SJSA1 (cell line): ENCODE measurements around the gene FAM50A. TPM values are rescaled to one million over a fixed set of nuclear protein-coding genes. Genes with fewer than 3 reads are reported as not detected.

Experiments
- DNase-seq, 2 experiments: peaks; one replicate each; pipeline ENCODE4 v3.0.0-alpha.2; 2015 to 2020; ENCODE audit warnings: low spot score in 2 of 2, low read depth in 1 of 2
- H3K27ac ChIP-seq: fragments of 250-450 bp; sonication (Bioruptor Pico); 2 replicates; pipeline ENCODE4 v1.5.1; 2020; ENCODE audit warnings: mild to moderate bottlenecking, moderate library complexity
- H3K27me3 ChIP-seq: fragments of 250-450 bp; sonication (Bioruptor Pico); replicated peaks from 2 replicates; pipeline ENCODE4 v1.5.1; 2020; ENCODE audit warnings: mild to moderate bottlenecking, moderate library complexity
- H3K36me3 ChIP-seq: fragments of 250-450 bp; sonication (Bioruptor Pico); 2 replicates; pipeline ENCODE4 v1.5.1; 2020; ENCODE audit warnings: mild to moderate bottlenecking
- H3K4me1 ChIP-seq: fragments of 250-450 bp; sonication (Bioruptor Pico); replicated peaks from 2 replicates; pipeline ENCODE4 v1.6.1; 2021; ENCODE audit warnings: mild to moderate bottlenecking
- H3K4me3 ChIP-seq: fragments of 250-450 bp; sonication (Bioruptor Pico); 2 replicates; pipeline ENCODE4 v1.5.1; 2020; ENCODE audit warnings: mild to moderate bottlenecking
- H3K9me3 ChIP-seq: fragments of 250-450 bp; sonication (Bioruptor Pico); replicated peaks from 2 replicates; pipeline ENCODE4 v1.5.1; 2020; ENCODE audit warnings: mild to moderate bottlenecking
- total RNA-seq: library from RNA; depleted of rRNA; stranded (reverse); fragments of >200 nt; shearing (Covaris generic); gene quantifications from 2 replicates; pipeline ENCODE4 v1.2.3, GENCODE V29; 2014

FAM50A gene
- total RNA-seq, 1 experiment from 2014 or later, result 70.5 TPM

DNA sequence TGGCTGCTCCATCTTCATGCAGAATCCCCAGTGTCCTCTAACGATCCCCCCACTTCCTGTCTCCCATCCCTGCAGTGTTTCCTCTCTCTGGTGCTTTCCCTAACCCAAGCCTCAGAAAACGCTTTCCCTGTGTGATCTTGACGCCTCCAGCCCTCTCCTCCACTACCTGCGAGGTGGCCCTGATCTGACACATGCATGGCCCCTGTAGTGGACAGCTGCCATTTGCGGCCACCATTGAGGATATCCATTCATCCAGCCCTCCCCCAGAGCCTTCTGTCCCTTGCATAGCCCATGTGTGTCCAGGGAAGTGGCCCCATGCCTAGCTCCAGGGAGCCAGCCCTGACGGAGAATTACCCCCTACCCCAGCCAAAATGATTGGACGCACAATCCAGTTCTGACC, 39.4 kb downstream of the FAM50A start:
- Histone ChIP-seq H3K9me3 (no peaks in the 10 kb centered on the region), H3K4me1 (peaks cover 29% of the 10 kb centered on the region), H3K36me3 (peaks cover 35% of the 10 kb centered on the region), H3K27me3 (no peaks in the 10 kb centered on the region), H3K4me3 (no peak overlapping the region), H3K27ac (no peak overlapping the region)
- DNase-seq, result no peak

- H3K4me1 ChIP-seq, result peaks cover 25% of the 10 kb centered on the region
- H3K9me3 ChIP-seq, result no peaks in the 10 kb centered on the region
- H3K36me3 ChIP-seq, result peaks cover 35% of the 10 kb centered on the region
- H3K4me3 ChIP-seq, result no peak overlapping the region
- H3K27me3 ChIP-seq, result no peaks in the 10 kb centered on the region
- DNase-seq, result no peak
- H3K27ac ChIP-seq, result no peak overlapping the region
Measured at GRCh38 chrX:154484255-154485149, 40.6 kb downstream of the FAM50A start.

- H3K4me3 ChIP-seq, result peak overlapping the region; percentile 71
- H3K4me1 ChIP-seq, result peaks cover 30% of the 10 kb centered on the region
- H3K9me3 ChIP-seq, result no peaks in the 10 kb centered on the region
- no peaks in the 10 kb centered on the region for H3K27me3 ChIP-seq
- H3K36me3 ChIP-seq, result peaks cover 35% of the 10 kb centered on the region
- H3K27ac ChIP-seq, result no peak overlapping the region
- no peak for DNase-seq
Measured at GRCh38 chrX:154485150-154486051, 41.5 kb downstream of the FAM50A start.

GRCh38 chrX:154486052-154486395, 42.1 kb downstream of the FAM50A start:
- Histone ChIP-seq H3K27ac (no peak overlapping the region), H3K9me3 (no peaks in the 10 kb centered on the region), H3K4me3 (peak overlapping the region; percentile 71), H3K4me1 (peaks cover 30% of the 10 kb centered on the region), H3K27me3 (no peaks in the 10 kb centered on the region), H3K36me3 (peaks cover 35% of the 10 kb centered on the region)
- peak in 1 of 2 experiments; percentile 28 for DNase-seq

GRCh38 chrX:154486396-154487207, 42.7 kb downstream of the FAM50A start, which contains the start of gene UBL4A:
TSS of gene UBL4A (minus strand) at chrX:154486615. CDS start at chrX:154486584, 31 bp downstream.
- Histone ChIP-seq H3K36me3 (peaks cover 35% of the 10 kb centered on the region), H3K27ac (no peak within 1 kb of the TSS)
- DNase-seq, result peak; percentile 52 to 67

GRCh38 chrX:154487518-154488290, 43.8 kb downstream of the FAM50A start:
- H3K27me3 ChIP-seq, result no peaks in the 10 kb centered on the region
- no peak overlapping the region for H3K4me3 ChIP-seq
- no peak for DNase-seq
- H3K36me3 ChIP-seq, result peaks cover 35% of the 10 kb centered on the region
- H3K9me3 ChIP-seq, result no peaks in the 10 kb centered on the region
- no peak overlapping the region for H3K27ac ChIP-seq
- H3K4me1 ChIP-seq, result peaks cover 33% of the 10 kb centered on the region

More at GRCh38 chrX:154486396-154487207, 42.7 kb downstream of the FAM50A start, which contains the start of gene UBL4A:
- peaks cover 33% of the 10 kb centered on the region for H3K4me1 ChIP-seq
- H3K9me3 ChIP-seq, result no peaks in the 10 kb centered on the region
- peak within 1 kb of the TSS; percentile 71 for H3K4me3 ChIP-seq
- H3K27me3 ChIP-seq, result no peaks in the 10 kb centered on the region

GRCh38 chrX:154488336-154489075, 44.6 kb downstream of the FAM50A start:
- no peaks in the 10 kb centered on the region for H3K9me3 ChIP-seq
- H3K36me3 ChIP-seq, result peaks cover 35% of the 10 kb centered on the region
- H3K4me3 ChIP-seq, result no peak overlapping the region

DNA sequence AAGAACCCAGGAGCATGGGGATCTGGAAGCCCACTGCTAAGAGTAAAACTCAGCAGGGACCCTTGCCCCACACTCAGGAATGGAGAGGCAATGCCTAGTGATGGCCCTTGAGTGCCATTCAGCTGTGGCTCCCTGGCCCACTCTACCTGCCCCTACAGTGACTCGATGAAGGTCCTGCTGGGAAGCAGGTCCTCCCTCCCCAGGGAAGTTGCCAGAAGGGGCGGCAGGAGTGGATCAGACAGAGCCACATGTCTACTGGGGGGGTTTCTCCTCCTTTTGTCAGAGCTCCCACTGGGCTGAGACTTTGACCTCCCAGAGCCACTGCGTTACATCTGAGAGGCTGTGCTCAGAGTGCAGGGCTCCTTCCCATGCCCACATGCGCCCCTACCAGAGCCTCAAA, 45.2 kb downstream of the FAM50A start:
- Histone ChIP-seq H3K36me3 (peaks cover 29% of the 10 kb centered on the region), H3K27me3 (no peaks in the 10 kb centered on the region), H3K4me3 (no peak overlapping the region), H3K4me1 (peaks cover 33% of the 10 kb centered on the region), H3K9me3 (no peaks in the 10 kb centered on the region), H3K27ac (no peak overlapping the region)
- no peak for DNase-seq

More at GRCh38 chrX:154488336-154489075, 44.6 kb downstream of the FAM50A start:
- Histone ChIP-seq H3K27me3 (no peaks in the 10 kb centered on the region), H3K4me1 (peaks cover 33% of the 10 kb centered on the region), H3K27ac (no peak overlapping the region)
- DNase-seq, result no peak

GRCh38 chrX:154490021-154490413, 46.1 kb downstream of the FAM50A start:
- Histone ChIP-seq H3K4me3 (peak overlapping the region; percentile 80), H3K9me3 (no peaks in the 10 kb centered on the region), H3K27ac (peak overlapping the region; percentile 61), H3K36me3 (peaks cover 21% of the 10 kb centered on the region), H3K4me1 (peaks cover 26% of the 10 kb centered on the region), H3K27me3 (no peaks in the 10 kb centered on the region)
- peak; percentile 55 to 58 for DNase-seq

DNA sequence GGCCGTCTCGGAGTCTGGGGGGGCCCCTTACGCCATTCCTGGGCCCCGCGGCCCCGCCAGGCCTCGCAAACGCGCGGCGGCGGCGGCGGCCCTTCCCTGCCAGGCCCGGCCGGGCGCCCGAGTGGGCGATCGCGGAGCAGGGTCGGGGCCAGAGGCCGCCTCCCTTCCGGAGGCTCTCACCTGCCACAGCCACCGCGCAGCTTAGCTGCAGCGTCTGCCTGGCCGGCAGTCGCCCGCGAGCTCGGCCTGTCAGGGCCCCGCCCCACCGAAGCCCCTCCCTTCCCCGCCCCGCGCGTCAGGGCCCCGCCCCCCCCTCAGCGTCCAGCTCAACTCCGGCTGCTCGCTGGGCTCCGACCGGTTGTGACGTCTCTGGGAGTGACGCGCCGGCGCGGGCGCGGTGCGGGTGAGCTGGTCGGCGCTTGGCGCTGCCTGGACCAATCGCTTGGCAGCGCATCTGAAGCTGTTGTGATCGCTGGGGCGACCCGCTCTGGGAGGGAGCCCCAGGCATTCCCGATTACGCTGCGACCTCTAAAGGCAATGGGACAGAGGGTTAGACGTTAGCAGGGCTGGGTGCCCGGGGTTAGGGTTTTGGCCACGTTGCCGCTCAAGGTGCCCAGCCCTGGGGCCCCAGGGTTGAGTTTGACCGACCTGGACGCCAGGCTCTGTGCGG, 46.6 kb downstream of the FAM50A start, which contains the start of gene SLC10A3:
SLC10A3 (minus strand) TSS at position 216 of the 670 bp plus-strand sequence. CDS start 1,689 bp downstream, outside the sequence.
- peak within 1 kb of the TSS; percentile 80 for H3K4me3 ChIP-seq
- no peaks in the 10 kb centered on the region for H3K27me3 ChIP-seq
- no peaks in the 10 kb centered on the region for H3K9me3 ChIP-seq
- H3K36me3 ChIP-seq, result peaks cover 17% of the 10 kb centered on the region; the same call in 1 of the 2 replicates
- peak; percentile 71 to 93 for DNase-seq
- H3K4me1 ChIP-seq, result peaks cover 22% of the 10 kb centered on the region
- H3K27ac ChIP-seq, result peak within 1 kb of the TSS; percentile 69

GRCh38 chrX:154494715-154495114, 50.8 kb downstream of the FAM50A start:
- no peaks in the 10 kb centered on the region for H3K36me3 ChIP-seq
- no peaks in the 10 kb centered on the region for H3K9me3 ChIP-seq
- H3K27me3 ChIP-seq, result no peaks in the 10 kb centered on the region
- no peak overlapping the region for H3K4me3 ChIP-seq
- H3K4me1 ChIP-seq, result peaks cover 6% of the 10 kb centered on the region; the same call in 1 of the 2 replicates
- no peak overlapping the region for H3K27ac ChIP-seq
- DNase-seq, result no peak
